Panc1 (cell line): ENCODE measurements around the gene NOMO2.
"Not testable (repeated sequence)": the region's sequence is repeated elsewhere in the genome, so short reads cannot be mapped to it uniquely, and the experiment has no call there.

Experiments used
- POLR2AphosphoS5 ChIP-seq: IDR thresholded peaks from 2 replicates; pipeline ENCODE4 v1.6.1; 2012; ENCODE audit warnings: mild to moderate bottlenecking, low read depth, low read length, moderate library complexity
- SIN3A ChIP-seq: IDR thresholded peaks from 2 replicates; pipeline ENCODE4 v1.6.1; 2012; ENCODE audit warnings: low read depth, mild to moderate bottlenecking, low read length, moderate library complexity, borderline replicate concordance; ENCODE audit not compliant: insufficient read depth
- TCF7L2 ChIP-seq: IDR thresholded peaks from 2 replicates; pipeline ENCODE4 v1.6.1; 2011; ENCODE audit warnings: mild to moderate bottlenecking, low read depth, low read length, inconsistent platforms
- TF ChIP-seq, protein P1 (sequence below): fragments of 450-650 bp; IDR thresholded peaks from 2 replicates; pipeline ENCODE4 v1.5.1; 2017; ENCODE audit warnings: mild to moderate bottlenecking
- TF ChIP-seq, protein P2 (sequence below), 2 experiments: IDR thresholded peaks; 2 replicates each; pipeline ENCODE4 v1.6.1; 2011 to 2012; ENCODE audit warnings: low read depth in 2 of 2, control low read depth in 1 of 2, low read length in 1 of 2, mild to moderate bottlenecking in 1 of 2, moderate library complexity in 1 of 2; ENCODE audit not compliant: insufficient read depth in 1 of 2

DNA sequence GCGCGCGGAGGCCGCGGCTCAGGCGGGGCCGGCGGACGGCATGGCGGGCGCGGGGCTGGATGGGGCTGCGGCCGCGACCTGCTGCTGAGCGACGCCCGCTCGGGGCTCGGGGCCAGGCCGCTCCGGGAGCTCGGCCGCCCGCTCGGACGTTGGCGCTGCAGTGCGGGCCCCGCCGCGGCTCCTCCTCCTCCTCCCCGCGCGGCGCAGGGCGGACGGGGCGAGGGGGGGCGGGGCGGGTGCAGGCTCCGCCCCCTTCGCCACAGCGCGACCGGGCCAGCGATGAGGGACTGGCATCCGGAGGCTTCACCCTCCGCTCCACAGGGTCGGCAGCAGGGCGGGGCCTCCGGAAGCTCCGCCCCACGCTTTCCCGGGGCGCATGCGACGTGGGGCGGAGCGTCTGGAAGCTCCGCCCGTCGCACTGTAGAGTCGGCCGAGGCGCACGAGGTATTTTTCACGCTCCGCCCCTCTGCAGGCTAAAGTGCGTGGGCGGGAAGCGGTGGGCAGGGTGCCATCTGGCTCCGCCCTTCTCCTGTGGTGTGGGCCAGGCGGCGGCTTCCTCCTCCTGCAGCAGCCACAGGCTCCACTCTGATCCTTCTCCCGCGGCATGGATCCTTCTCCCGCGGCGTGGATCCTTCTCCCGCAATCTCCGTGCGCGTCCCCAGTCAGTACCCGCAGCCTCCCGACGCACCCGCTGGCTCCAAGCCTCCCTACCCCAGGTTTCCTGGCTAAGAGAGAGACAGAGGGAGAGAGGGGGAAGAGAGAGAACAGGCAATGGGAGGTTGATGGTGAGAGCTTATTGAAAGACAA, 159.8 kb downstream of the NOMO2 start:
- TF ChIP-seq POLR2AphosphoS5, SIN3A, TCF7L2: not testable (repeated sequence)
- TF ChIP-seq, protein P1, sequence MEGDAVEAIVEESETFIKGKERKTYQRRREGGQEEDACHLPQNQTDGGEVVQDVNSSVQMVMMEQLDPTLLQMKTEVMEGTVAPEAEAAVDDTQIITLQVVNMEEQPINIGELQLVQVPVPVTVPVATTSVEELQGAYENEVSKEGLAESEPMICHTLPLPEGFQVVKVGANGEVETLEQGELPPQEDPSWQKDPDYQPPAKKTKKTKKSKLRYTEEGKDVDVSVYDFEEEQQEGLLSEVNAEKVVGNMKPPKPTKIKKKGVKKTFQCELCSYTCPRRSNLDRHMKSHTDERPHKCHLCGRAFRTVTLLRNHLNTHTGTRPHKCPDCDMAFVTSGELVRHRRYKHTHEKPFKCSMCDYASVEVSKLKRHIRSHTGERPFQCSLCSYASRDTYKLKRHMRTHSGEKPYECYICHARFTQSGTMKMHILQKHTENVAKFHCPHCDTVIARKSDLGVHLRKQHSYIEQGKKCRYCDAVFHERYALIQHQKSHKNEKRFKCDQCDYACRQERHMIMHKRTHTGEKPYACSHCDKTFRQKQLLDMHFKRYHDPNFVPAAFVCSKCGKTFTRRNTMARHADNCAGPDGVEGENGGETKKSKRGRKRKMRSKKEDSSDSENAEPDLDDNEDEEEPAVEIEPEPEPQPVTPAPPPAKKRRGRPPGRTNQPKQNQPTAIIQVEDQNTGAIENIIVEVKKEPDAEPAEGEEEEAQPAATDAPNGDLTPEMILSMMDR: not testable (repeated sequence)
- TF ChIP-seq, protein P2, sequence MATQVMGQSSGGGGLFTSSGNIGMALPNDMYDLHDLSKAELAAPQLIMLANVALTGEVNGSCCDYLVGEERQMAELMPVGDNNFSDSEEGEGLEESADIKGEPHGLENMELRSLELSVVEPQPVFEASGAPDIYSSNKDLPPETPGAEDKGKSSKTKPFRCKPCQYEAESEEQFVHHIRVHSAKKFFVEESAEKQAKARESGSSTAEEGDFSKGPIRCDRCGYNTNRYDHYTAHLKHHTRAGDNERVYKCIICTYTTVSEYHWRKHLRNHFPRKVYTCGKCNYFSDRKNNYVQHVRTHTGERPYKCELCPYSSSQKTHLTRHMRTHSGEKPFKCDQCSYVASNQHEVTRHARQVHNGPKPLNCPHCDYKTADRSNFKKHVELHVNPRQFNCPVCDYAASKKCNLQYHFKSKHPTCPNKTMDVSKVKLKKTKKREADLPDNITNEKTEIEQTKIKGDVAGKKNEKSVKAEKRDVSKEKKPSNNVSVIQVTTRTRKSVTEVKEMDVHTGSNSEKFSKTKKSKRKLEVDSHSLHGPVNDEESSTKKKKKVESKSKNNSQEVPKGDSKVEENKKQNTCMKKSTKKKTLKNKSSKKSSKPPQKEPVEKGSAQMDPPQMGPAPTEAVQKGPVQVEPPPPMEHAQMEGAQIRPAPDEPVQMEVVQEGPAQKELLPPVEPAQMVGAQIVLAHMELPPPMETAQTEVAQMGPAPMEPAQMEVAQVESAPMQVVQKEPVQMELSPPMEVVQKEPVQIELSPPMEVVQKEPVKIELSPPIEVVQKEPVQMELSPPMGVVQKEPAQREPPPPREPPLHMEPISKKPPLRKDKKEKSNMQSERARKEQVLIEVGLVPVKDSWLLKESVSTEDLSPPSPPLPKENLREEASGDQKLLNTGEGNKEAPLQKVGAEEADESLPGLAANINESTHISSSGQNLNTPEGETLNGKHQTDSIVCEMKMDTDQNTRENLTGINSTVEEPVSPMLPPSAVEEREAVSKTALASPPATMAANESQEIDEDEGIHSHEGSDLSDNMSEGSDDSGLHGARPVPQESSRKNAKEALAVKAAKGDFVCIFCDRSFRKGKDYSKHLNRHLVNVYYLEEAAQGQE (IDR thresholded peaks at IDR 0.05; ENCODE audit: insufficient read depth in 1 of 2, low read depth in 2 of 2, low read length in 1 of 2): not testable (repeated sequence)
